Adrenal gland (tissue), 12 donors: ENCODE results near the gene CNTN4. TPM values are rescaled to one million over a fixed set of nuclear protein-coding genes. Genes with fewer than 3 reads are reported as not detected.

Experiments used
- DNase-seq, 7 donors: peaks; one replicate each; pipeline ENCODE4 v3.0.0-alpha.2; 2019 to 2020
- H3K27ac ChIP-seq, 5 donors: fragments of 200-600 bp; sonication (generic) in 4 of 5; 1 replicate in 3 of 5; 2 replicates in 2 of 5; pipeline versions ENCODE4 v1.5.1 to v1.8.0; 2016 to 2020; ENCODE audit warnings: mild to moderate bottlenecking in 1 of 5
- H3K27me3 ChIP-seq: fragments of 200-600 bp; 2 replicates; pipeline ENCODE4 v1.8.0; 2021
- H3K36me3 ChIP-seq, 2 donors: fragments of 200-600 bp; replicated peaks in 1 of 2; 1 replicate in 1 of 2; 2 replicates in 1 of 2; pipeline versions ENCODE4 v1.5.1 to v1.8.0; 2018 to 2022
- H3K4me1 ChIP-seq, 2 donors: fragments of 200-600 bp; replicated peaks in 1 of 2; 1 replicate in 1 of 2; 2 replicates in 1 of 2; pipeline versions ENCODE4 v1.5.1 to v1.8.0; 2018 to 2021
- H3K4me3 ChIP-seq, 4 donors: fragments of 200-600 bp; sonication (generic) in 3 of 4; one replicate each; pipeline ENCODE4 v1.5.1; 2016 to 2018
- H3K9me3 ChIP-seq, 3 donors: fragments of 200-600 bp; sonication (generic) in 1 of 3; replicated peaks in 1 of 3; 1 replicate in 2 of 3; 2 replicates in 1 of 3; pipeline versions ENCODE4 v1.5.1 to v1.8.0; 2016 to 2021
- CTCF ChIP-seq, 6 experiments: fragments of 450-650 bp in 4 of 6; fragments of 200-600 bp in 2 of 6; sonication (generic) in 1 of 6; IDR thresholded peaks; 1 replicate in 5 of 6; 2 replicates in 1 of 6; pipeline versions ENCODE4 v1.5.1 to v1.8.0; 2016 to 2021; ENCODE audit warnings: antibody characterized with exemption in 6 of 6, mild to moderate bottlenecking in 2 of 6, moderate library complexity in 1 of 6
- POLR2A ChIP-seq, 2 donors: fragments of 450-650 bp; IDR thresholded peaks; one replicate each; pipeline ENCODE4 v1.6.1; 2017; ENCODE audit warnings: antibody characterized with exemption in 2 of 2, mild to moderate bottlenecking in 2 of 2, moderate library complexity in 1 of 2
- WGBS, 4 donors: extraction: QIAGEN DNeasy Blood & Tissue Kit in 2 of 4; methylation state at CpG; one replicate each; pipeline versions ENCODE4 v1.1.5 to v1.1.7; 2013 to 2017; 5-methylcytosine and 5-hydroxymethylcytosine counted together
- intact Hi-C, 2 donors: fragments of 100-400 bp; cut with DNase I; formaldehyde crosslinking; loops; one replicate each; pipeline versions ENCODE4 v1.14.1 to v1.15.0; 2022 to 2023
- polyA plus RNA-seq, 3 donors: library from polyadenylated mRNA; stranded (reverse); fragments of 200-250 nt in 2 of 3; fragments of 350-450 nt in 1 of 3; fragmentation: Illumina TruSeq in 1 of 3; extraction: RNeasy Lipid Tissue Mini Kit (QIAGEN cat#74804) in 1 of 3; gene quantifications; one replicate each; pipeline ENCODE4 v1.2.3, GENCODE V29; 2013 to 2014
- total RNA-seq, 9 donors: library from RNA; depleted of rRNA in 4 of 9; stranded (reverse); fragments of >200 nt in 4 of 9; fragments of 120-200 nt in 1 of 9; fragmentation: NEBNext Ultra II Directional in 1 of 9; extraction: Animal tissue kit (Norgen Biotek cat#: 25700) in 1 of 9; gene quantifications; one replicate each; pipeline versions ENCODE4 v1.1.0 to v1.2.4, GENCODE V29; 2013 to 2023
- donor health status: healthy with polysubstance abuse.
- donor health status: Bipolar disorder and iron deficiency.
- donor health status: DM: yes; HTN: yes; CAD: no.
- donor health status: DM: no; HTN: no; CAD: no.
- donor health status: DM: no; HTN: no; CAD: no.
- donor health status: DM: yes; HTN: yes; CAD: no.

CNTN4 gene
- total and polyA plus RNA-seq, 12 donors, result 0.17 to 9.2 (median 1.6) TPM

GRCh38 chr3:3016226-3016625 lies 917.6 kb downstream of the CNTN4 start:
- 56 to 64% (median 58%) methylated on average over 4 of the region's 4 CpGs for WGBS, 4 donors
- no peaks in the 10 kb centered on the region for H3K9me3 ChIP-seq
- no peak overlapping the region for H3K4me3 ChIP-seq
- no peaks in the 10 kb centered on the region for H3K36me3 ChIP-seq
- TF ChIP-seq CTCF (IDR thresholded peaks at IDR 0.05) (no peak), POLR2A (IDR thresholded peaks at IDR 0.05) (no peak)
- no peak overlapping the region for H3K27ac ChIP-seq
- no peak for DNase-seq
- H3K4me1 ChIP-seq, result no peaks in the 10 kb centered on the region
- peaks cover 3% of the 10 kb centered on the region for H3K27me3 ChIP-seq
- intact Hi-C loops, result no loop called here

- peaks cover 8% of the 10 kb centered on the region for H3K27me3 ChIP-seq
- no peak for DNase-seq
- no peaks in the 10 kb centered on the region for H3K36me3 ChIP-seq
- H3K27ac ChIP-seq, result no peak overlapping the region
- no peaks in the 10 kb centered on the region for H3K9me3 ChIP-seq
- H3K4me1 ChIP-seq, result no peaks in the 10 kb centered on the region
- 78 to 87% (median 86%) methylated on average over 7 of the region's 7 CpGs for WGBS, 4 donors
- H3K4me3 ChIP-seq, result no peak overlapping the region
- TF ChIP-seq POLR2A (IDR thresholded peaks at IDR 0.05) (no peak), CTCF (IDR thresholded peaks at IDR 0.05) (no peak)
- intact Hi-C loops, result no loop called here
Observed at GRCh38 chr3:3020209-3020608, 921.5 kb downstream of the CNTN4 start.

GRCh38 chr3:3023111-3023745 lies 924.6 kb downstream of the CNTN4 start:
- H3K4me3 ChIP-seq, result no peak overlapping the region
- H3K27ac ChIP-seq, result no peak overlapping the region
- WGBS, 4 donors, result 53 to 56% (median 54%) methylated on average over 7 of the region's 7 CpGs
- no peaks in the 10 kb centered on the region for H3K36me3 ChIP-seq
- no peaks in the 10 kb centered on the region for H3K9me3 ChIP-seq
- no peak for DNase-seq
- H3K27me3 ChIP-seq, result peaks cover 8% of the 10 kb centered on the region
- H3K4me1 ChIP-seq, result no peaks in the 10 kb centered on the region
- intact Hi-C loops, result no loop called here
- TF ChIP-seq CTCF (IDR thresholded peaks at IDR 0.05) (no peak), POLR2A (IDR thresholded peaks at IDR 0.05) (no peak)

- no peak overlapping the region for H3K4me3 ChIP-seq
- no peak for DNase-seq
- no peaks in the 10 kb centered on the region for H3K36me3 ChIP-seq
- H3K4me1 ChIP-seq, result no peaks in the 10 kb centered on the region
- no peaks in the 10 kb centered on the region for H3K9me3 ChIP-seq
- intact Hi-C loops, result no loop called here
- TF ChIP-seq POLR2A (IDR thresholded peaks at IDR 0.05) (no peak), CTCF (IDR thresholded peaks at IDR 0.05) (no peak)
- no peak overlapping the region for H3K27ac ChIP-seq
- 75 to 80% (median 77%) methylated on average over 5 of the region's 5 CpGs for WGBS, 4 donors
- peaks cover 5% of the 10 kb centered on the region for H3K27me3 ChIP-seq
Observed at GRCh38 chr3:3027976-3028567, 929.4 kb downstream of the CNTN4 start.
